ENCODE data around the gene GNS. TPM values are rescaled to one million over a fixed set of nuclear protein-coding genes. Genes with fewer than 3 reads are reported as not detected.

Gene GNS
- polyA plus RNA-seq, 3 donors = 144 to 162 (median 153) TPM

GRCh38 chr12:64678835-64679234 is 80.4 kb downstream of the GNS start:
- DNase-seq = no peak

GRCh38 chr12:64678248-64678647 is 81.0 kb downstream of the GNS start:
- no peak for DNase-seq

- DNase-seq = no peak
These were observed 83.4 kb downstream of the GNS start for GRCh38 chr12:64675795-64676194.

- no peak for DNase-seq
These were observed 84.8 kb downstream of the GNS start for GRCh38 chr12:64674367-64674922.

GRCh38 chr12:64673490-64674169 is 85.6 kb downstream of the GNS start:
- no peak for DNase-seq

- DNase-seq = no peak
These were observed 86.2 kb downstream of the GNS start for GRCh38 chr12:64672925-64673409.

GRCh38 chr12:64671681-64672080 is 87.5 kb downstream of the GNS start:
- DNase-seq = no peak

- DNase-seq = no peak
These were observed 88.1 kb downstream of the GNS start for GRCh38 chr12:64670919-64671639.

GRCh38 chr12:64670019-64670418 is 89.2 kb downstream of the GNS start:
- no peak for DNase-seq

- no peak for DNase-seq
These were observed 89.8 kb downstream of the GNS start for GRCh38 chr12:64669270-64669842.

GRCh38 chr12:64667793-64668192 is 91.4 kb downstream of the GNS start:
- no peak for DNase-seq

- DNase-seq = no peak
These were observed 92.9 kb downstream of the GNS start for GRCh38 chr12:64666054-64666914.

- DNase-seq = no peak
These were observed 93.7 kb downstream of the GNS start for GRCh38 chr12:64665514-64665913.

Other genes starting within 250 kb of the GNS start
- gene RASSF3, start 148.9 kb downstream of the GNS start, polyA plus RNA-seq (ENCODE audit: insufficient read length in 3 of 3) = 10 to 100 TPM; 16.5 to 19.0 (median 18.3) TPM
- 1 to 10 TPM; 5.7 to 7.4 (median 5.7) TPM for gene TBC1D30, start 65.2 kb upstream of the GNS start, polyA plus RNA-seq (ENCODE audit: insufficient read length in 3 of 3)